Measurements from ENCODE around the gene IL17B.

- TF ChIP-seq, protein P1, sequence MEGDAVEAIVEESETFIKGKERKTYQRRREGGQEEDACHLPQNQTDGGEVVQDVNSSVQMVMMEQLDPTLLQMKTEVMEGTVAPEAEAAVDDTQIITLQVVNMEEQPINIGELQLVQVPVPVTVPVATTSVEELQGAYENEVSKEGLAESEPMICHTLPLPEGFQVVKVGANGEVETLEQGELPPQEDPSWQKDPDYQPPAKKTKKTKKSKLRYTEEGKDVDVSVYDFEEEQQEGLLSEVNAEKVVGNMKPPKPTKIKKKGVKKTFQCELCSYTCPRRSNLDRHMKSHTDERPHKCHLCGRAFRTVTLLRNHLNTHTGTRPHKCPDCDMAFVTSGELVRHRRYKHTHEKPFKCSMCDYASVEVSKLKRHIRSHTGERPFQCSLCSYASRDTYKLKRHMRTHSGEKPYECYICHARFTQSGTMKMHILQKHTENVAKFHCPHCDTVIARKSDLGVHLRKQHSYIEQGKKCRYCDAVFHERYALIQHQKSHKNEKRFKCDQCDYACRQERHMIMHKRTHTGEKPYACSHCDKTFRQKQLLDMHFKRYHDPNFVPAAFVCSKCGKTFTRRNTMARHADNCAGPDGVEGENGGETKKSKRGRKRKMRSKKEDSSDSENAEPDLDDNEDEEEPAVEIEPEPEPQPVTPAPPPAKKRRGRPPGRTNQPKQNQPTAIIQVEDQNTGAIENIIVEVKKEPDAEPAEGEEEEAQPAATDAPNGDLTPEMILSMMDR (IDR thresholded peaks at IDR 0.05) = no peak
- TF ChIP-seq POLR2A (IDR thresholded peaks at IDR 0.05) = no peak
- no peak for TF ChIP-seq POLR2AphosphoS5 (IDR thresholded peaks at IDR 0.05)
Observed at GRCh38 chr5:149407323-149408251, 28.5 kb upstream of the IL17B start.
